Endodermal cell (in vitro differentiated cells): Measurements from ENCODE around the gene SLC6A11. TPM values are rescaled to one million over a fixed set of nuclear protein-coding genes. Genes with fewer than 3 reads are reported as not detected.

ENCODE experiments used
- DNase-seq: peaks from one replicate; pipeline ENCODE4 v3.0.0-alpha.2; 2017
- H3K27ac ChIP-seq: 2 replicates; pipeline ENCODE4 v1.5.1; 2013; ENCODE audit warnings: mild to moderate bottlenecking, low read depth, low read length, moderate library complexity
- H3K27me3 ChIP-seq: 2 replicates; pipeline ENCODE4 v1.6.1; 2013; ENCODE audit warnings: mild to moderate bottlenecking, low read length, moderate library complexity; ENCODE audit not compliant: insufficient read depth, control insufficient read depth, poor library complexity, severe bottlenecking
- H3K36me3 ChIP-seq: 2 replicates; pipeline ENCODE4 v1.7.0; 2013; ENCODE audit warnings: mild to moderate bottlenecking, low read length, moderate library complexity; ENCODE audit not compliant: control insufficient read depth, insufficient read depth
- H3K4me1 ChIP-seq: one replicate; pipeline ENCODE4 v1.7.0; 2013; ENCODE audit warnings: low read length; ENCODE audit not compliant: control insufficient read depth, insufficient read depth
- H3K4me3 ChIP-seq: 2 replicates; pipeline ENCODE4 v1.5.1; 2013; ENCODE audit warnings: mild to moderate bottlenecking, low read length, moderate library complexity
- H3K9ac ChIP-seq: 2 replicates; pipeline ENCODE4 v1.6.1; 2013; ENCODE audit warnings: mild to moderate bottlenecking, low read length, moderate library complexity; ENCODE audit not compliant: poor library complexity, severe bottlenecking; ENCODE audit errors: extremely low read depth
- H3K9me3 ChIP-seq: 2 replicates; pipeline ENCODE4 v1.6.1; 2013; ENCODE audit warnings: mild to moderate bottlenecking, low read length, moderate library complexity; ENCODE audit not compliant: control insufficient read depth
- H3K27ac Mint-ChIP-seq: 2 replicates; pipeline ENCODE4 v1.8.0; 2020; ENCODE audit warnings: mixed read lengths
- H3K27me3 Mint-ChIP-seq: 2 replicates; pipeline ENCODE4 v1.8.0; 2021; ENCODE audit warnings: mild to moderate bottlenecking, mixed read lengths; ENCODE audit not compliant: insufficient read depth
- H3K36me3 Mint-ChIP-seq: 2 replicates; pipeline ENCODE4 v1.8.0; 2020; ENCODE audit warnings: low read depth, mixed read lengths
- H3K4me1 Mint-ChIP-seq: 2 replicates; pipeline ENCODE4 v1.8.0; 2020; ENCODE audit warnings: mixed read lengths
- H3K4me3 Mint-ChIP-seq: 2 replicates; pipeline ENCODE4 v1.8.0; 2020; ENCODE audit warnings: mild to moderate bottlenecking, moderate library complexity, mixed read lengths
- H3K9me3 Mint-ChIP-seq: 2 replicates; pipeline ENCODE4 v1.8.0; 2020; ENCODE audit warnings: mild to moderate bottlenecking, mixed read lengths
- CTCF ChIP-seq: fragments of 200-600 bp; sonication (generic); conservative IDR thresholded peaks from 2 replicates; pipeline ENCODE4 v1.5.0; 2021; ENCODE audit warnings: antibody characterized with exemption, mild to moderate bottlenecking
- WGBS, 2 experiments: methylation state at CpG; one replicate each; pipeline versions ENCODE4 v1.1.5 to v1.1.7; 2013; ENCODE audit warnings: missing lambda C conversion rate in 2 of 2, mixed read lengths in 1 of 2; ENCODE audit not compliant: insufficient coverage in 1 of 2, insufficient read length in 1 of 2; 5-methylcytosine and 5-hydroxymethylcytosine counted together
- total RNA-seq, 2 donors: library from RNA; stranded (reverse); fragmentation: NEBNext Ultra II Directional in 1 of 2; extraction: Animal tissue kit (Norgen Biotek cat#: 25700) in 1 of 2; gene quantifications; 2 replicates in 1 of 2; 3 replicates in 1 of 2; pipeline ENCODE4 v1.2.1, GENCODE V29; 2021

SLC6A11 gene
- total RNA-seq, 2 donors from 2014 or later: 0.27 to 0.73 TPM

DNA sequence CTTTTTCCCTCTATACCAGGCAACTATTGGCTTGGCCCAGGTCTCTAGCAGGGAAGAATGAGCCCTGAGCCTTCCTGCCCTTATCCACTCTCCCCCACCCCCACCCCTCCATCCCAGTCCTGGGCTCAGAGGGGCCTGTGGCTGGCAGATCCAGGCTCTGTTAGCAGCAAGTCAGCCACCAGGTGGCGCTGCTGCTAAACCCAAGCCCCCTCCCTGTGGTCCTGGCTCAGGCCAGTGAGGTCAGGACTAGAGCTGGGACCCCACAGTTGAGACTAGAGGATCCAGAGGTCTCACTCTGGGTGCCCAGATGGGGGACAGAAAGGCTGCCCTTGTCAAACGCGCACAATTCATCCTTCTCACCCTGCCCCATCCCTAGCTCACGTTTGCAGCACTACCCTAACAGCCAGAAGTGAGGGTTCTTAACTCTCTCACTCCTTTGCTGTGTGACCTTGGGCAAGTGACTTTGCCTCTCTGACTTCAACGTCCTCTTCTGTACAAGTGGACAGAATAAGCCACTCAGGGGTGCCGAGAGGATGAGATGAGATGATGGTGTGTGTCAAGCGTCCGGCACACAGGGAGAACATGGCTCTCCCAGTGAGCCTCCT is 129.8 kb downstream of the SLC6A11 start:
- H3K27me3 Mint-ChIP-seq: peaks cover 3% of the 10 kb centered on the region
- peak; percentile 96 for DNase-seq
- H3K27me3 ChIP-seq: no peaks in the 10 kb centered on the region
- H3K9me3 Mint-ChIP-seq: peaks cover 12% of the 10 kb centered on the region
- no peak overlapping the region for H3K27ac ChIP-seq
- H3K4me1 Mint-ChIP-seq: no peaks in the 10 kb centered on the region
- peaks cover 9% of the 10 kb centered on the region for H3K9me3 ChIP-seq
- TF ChIP-seq CTCF: peak; percentile 97
- no peaks in the 10 kb centered on the region for H3K36me3 Mint-ChIP-seq
- H3K4me1 ChIP-seq: no peaks in the 10 kb centered on the region
- H3K27ac Mint-ChIP-seq: no peak overlapping the region
- 54 to 100% methylated on average over 2 to 8 of the region's 8 CpGs for WGBS, 2 experiments
- no peak overlapping the region for H3K9ac ChIP-seq
- H3K4me3 Mint-ChIP-seq: no peak overlapping the region
- H3K36me3 ChIP-seq: no peaks in the 10 kb centered on the region
- H3K4me3 ChIP-seq: no peak overlapping the region

DNA sequence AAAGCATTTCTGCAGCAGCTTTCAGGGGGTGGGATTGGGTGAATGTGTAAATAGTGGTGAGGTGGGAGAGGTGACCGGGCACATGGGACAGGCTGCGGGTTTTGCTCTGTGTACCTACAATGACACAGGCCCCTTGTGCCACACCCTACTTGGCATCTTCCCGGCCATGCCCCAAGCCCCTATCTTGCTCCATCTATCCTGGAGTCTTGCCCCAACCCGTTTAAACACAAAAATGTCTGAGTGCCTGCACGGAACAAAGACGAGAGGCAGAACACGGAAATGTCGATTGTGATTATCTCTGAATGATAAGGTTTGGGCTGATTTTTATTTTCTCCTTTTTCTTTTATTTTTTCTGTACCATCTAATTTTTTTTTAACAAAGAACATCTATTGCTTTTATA is 130.5 kb downstream of the SLC6A11 start:
- Histone ChIP-seq H3K9me3 (peaks cover 9% of the 10 kb centered on the region), H3K27me3 (no peaks in the 10 kb centered on the region), H3K36me3 (no peaks in the 10 kb centered on the region), H3K4me3 (no peak overlapping the region), H3K4me1 (no peaks in the 10 kb centered on the region), H3K9ac (no peak overlapping the region), H3K27ac (no peak overlapping the region)
- TF ChIP-seq CTCF: no peak
- no peak for DNase-seq
- no peak overlapping the region for H3K27ac Mint-ChIP-seq
- no peak overlapping the region for H3K4me3 Mint-ChIP-seq
- H3K4me1 Mint-ChIP-seq: no peaks in the 10 kb centered on the region
- WGBS, 2 experiments: 90 to 100% methylated on average over 2 to 8 of the region's 8 CpGs
- H3K36me3 Mint-ChIP-seq: no peaks in the 10 kb centered on the region
- H3K9me3 Mint-ChIP-seq: peaks cover 12% of the 10 kb centered on the region
- H3K27me3 Mint-ChIP-seq: peaks cover 3% of the 10 kb centered on the region

DNA sequence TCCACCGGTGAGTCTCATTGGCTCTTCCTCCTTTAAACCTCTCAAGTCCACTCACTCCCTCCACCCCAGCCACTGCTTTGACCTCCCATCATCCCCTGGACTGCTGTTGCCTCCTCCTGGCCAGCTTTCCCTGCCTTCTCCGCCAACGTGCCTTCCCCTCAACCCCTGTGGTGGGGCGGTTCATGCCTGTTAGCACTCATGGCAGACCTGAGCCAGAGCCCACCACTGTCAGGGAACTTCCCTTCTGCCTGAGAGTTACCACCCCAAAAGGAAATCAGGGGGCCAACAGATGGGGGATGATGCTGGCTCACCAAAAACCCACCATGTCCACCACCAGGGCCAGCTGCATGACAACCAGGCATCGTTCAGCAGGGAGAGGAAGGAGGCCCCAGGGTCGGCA is 132.3 kb downstream of the SLC6A11 start:
- H3K36me3 Mint-ChIP-seq: no peaks in the 10 kb centered on the region
- no peaks in the 10 kb centered on the region for H3K9me3 ChIP-seq
- no peaks in the 10 kb centered on the region for H3K9me3 Mint-ChIP-seq
- no peak overlapping the region for H3K4me3 ChIP-seq
- H3K36me3 ChIP-seq: no peaks in the 10 kb centered on the region
- no peaks in the 10 kb centered on the region for H3K27me3 ChIP-seq
- no peak overlapping the region for H3K27ac ChIP-seq
- no peak overlapping the region for H3K27ac Mint-ChIP-seq
- 80 to 89% methylated on average over 4 to 6 of the region's 6 CpGs for WGBS, 2 experiments
- no peak overlapping the region for H3K4me3 Mint-ChIP-seq
- no peaks in the 10 kb centered on the region for H3K4me1 Mint-ChIP-seq
- no peaks in the 10 kb centered on the region for H3K4me1 ChIP-seq
- no peak for DNase-seq
- no peak overlapping the region for H3K9ac ChIP-seq
- peaks cover 3% of the 10 kb centered on the region for H3K27me3 Mint-ChIP-seq
- no peak for TF ChIP-seq CTCF
